Measurements from ENCODE around the gene ARL14EPL. TPM values are rescaled to one million over a fixed set of nuclear protein-coding genes. Genes with fewer than 3 reads are reported as not detected.

The ARL14EPL gene
- total and polyA plus RNA-seq, 2 donors (not counting 3 experiments of a cell fraction or from before 2014, with no cell fraction given), result 0.10 to 0.58 TPM

DNA sequence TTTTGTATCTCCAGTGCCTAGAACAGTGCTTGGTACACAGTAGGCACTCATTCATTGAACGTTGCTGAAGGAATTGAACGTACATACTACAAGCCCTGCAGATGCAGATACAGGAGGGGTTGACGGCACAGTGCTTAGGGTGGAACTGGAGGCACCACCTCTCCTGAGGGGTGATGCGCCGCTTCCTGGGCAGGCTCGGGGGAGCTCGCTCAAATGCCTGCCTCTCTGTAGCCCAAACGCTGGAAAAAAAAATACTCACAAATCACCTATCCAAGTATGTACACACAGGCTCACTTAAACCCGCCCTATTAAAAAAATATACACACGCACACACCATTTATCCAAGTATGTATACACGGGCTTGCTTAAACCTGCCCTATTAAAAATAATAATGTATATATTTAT lies 52.0 kb downstream of the ARL14EPL start:
- no peak for FAIRE-seq
- DNase-seq (ENCODE audit: low read depth, low spot score), result no peak
- Histone ChIP-seq H3K27ac (ENCODE audit: insufficient read depth, low read depth, low read length) (peak overlapping the region; percentile 66), H3K9me1 (replicated peaks; ENCODE audit: control insufficient read depth, extremely low read depth, insufficient read depth, low read length) (no peaks in the 10 kb centered on the region), H3K9ac (replicated peaks; ENCODE audit: extremely low read depth, insufficient read depth, low read length) (peak overlapping the region; percentile 52), H3K4me1 (ENCODE audit: control insufficient read depth, extremely low read depth, insufficient read depth, low read length) (peaks cover 11% of the 10 kb centered on the region), H3K36me3 (ENCODE audit: control insufficient read depth in 2 of 2, extremely low read depth in 1 of 2, insufficient read depth in 2 of 2, low read length in 2 of 2) (no peaks in the 10 kb centered on the region), H3K79me2 (ENCODE audit: control insufficient read depth, insufficient read depth, low read length) (peaks cover 27% of the 10 kb centered on the region), H3K4me3 (replicated peaks in 1 of 3; ENCODE audit: insufficient read depth in 1 of 3, low read depth in 1 of 3, low read length in 3 of 3) (peak overlapping the region; percentile 65 to 90 (median 82)), H3K27me3 (ENCODE audit: control insufficient read depth in 2 of 2, insufficient read depth in 2 of 2, low read length in 2 of 2) (no peaks in the 10 kb centered on the region), H3K4me2 (ENCODE audit: insufficient read depth, low read length) (peak overlapping the region; percentile 89), H3K9me3 (replicated peaks; ENCODE audit: control insufficient read depth, insufficient read depth, low read length) (no peaks in the 10 kb centered on the region), H2AFZ (ENCODE audit: low read depth, low read length) (peak overlapping the region; percentile 65), H4K20me1 (replicated peaks; ENCODE audit: control insufficient read depth, extremely low read depth, insufficient read depth, low read length) (no peaks in the 10 kb centered on the region)
- ChIA-PET POLR2A (interaction anchor here (1.6 kb wide), 1 partner anchor 242 kb away, joined by 3 read pairs; no protein-coding TSS in a partner anchor), CTCF (interaction anchor here (1.2 kb wide), 1 partner anchor 14 kb away, joined by 3 read pairs; no protein-coding TSS in a partner anchor)
- intact Hi-C loops (cut with micrococcal nuclease), result no loop called here
- dilution Hi-C loops (cut with MboI; ENCODE audit: extremely low pct_ligation_motif_present, low sequenced_read_pairs), result no loop called here
- TF ChIP-seq FOS (IDR thresholded peaks at IDR 0.05; ENCODE audit: borderline replicate concordance, insufficient read depth, low read length) (no peak), JUN (IDR thresholded peaks at IDR 0.05; ENCODE audit: borderline replicate concordance, insufficient read depth, insufficient read length, low read depth) (no peak), EZH2 (IDR thresholded peaks at IDR 0.05; ENCODE audit: borderline replicate concordance, low read depth, low read length, severe bottlenecking) (no peak), MYC (IDR thresholded peaks at IDR 0.05; ENCODE audit: low read depth, low read length) (no peak), POLR2A (IDR thresholded peaks at IDR 0.05; ENCODE audit: low read depth, low read length) (no peak), POLR2AphosphoS5 (IDR thresholded peaks at IDR 0.05; ENCODE audit: insufficient read depth, low read depth, low read length) (no peak), GATA2 (IDR thresholded peaks at IDR 0.05; ENCODE audit: insufficient read depth, insufficient read length, low read depth, low read length) (no peak)
- TF ChIP-seq, protein P1, sequence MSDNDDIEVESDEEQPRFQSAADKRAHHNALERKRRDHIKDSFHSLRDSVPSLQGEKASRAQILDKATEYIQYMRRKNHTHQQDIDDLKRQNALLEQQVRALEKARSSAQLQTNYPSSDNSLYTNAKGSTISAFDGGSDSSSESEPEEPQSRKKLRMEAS (IDR thresholded peaks at IDR 0.05; ENCODE audit: insufficient read depth, insufficient read length), result no peak
- TF ChIP-seq, protein P2, sequence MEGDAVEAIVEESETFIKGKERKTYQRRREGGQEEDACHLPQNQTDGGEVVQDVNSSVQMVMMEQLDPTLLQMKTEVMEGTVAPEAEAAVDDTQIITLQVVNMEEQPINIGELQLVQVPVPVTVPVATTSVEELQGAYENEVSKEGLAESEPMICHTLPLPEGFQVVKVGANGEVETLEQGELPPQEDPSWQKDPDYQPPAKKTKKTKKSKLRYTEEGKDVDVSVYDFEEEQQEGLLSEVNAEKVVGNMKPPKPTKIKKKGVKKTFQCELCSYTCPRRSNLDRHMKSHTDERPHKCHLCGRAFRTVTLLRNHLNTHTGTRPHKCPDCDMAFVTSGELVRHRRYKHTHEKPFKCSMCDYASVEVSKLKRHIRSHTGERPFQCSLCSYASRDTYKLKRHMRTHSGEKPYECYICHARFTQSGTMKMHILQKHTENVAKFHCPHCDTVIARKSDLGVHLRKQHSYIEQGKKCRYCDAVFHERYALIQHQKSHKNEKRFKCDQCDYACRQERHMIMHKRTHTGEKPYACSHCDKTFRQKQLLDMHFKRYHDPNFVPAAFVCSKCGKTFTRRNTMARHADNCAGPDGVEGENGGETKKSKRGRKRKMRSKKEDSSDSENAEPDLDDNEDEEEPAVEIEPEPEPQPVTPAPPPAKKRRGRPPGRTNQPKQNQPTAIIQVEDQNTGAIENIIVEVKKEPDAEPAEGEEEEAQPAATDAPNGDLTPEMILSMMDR (IDR thresholded peaks at IDR 0.05; ENCODE audit: extremely low read depth in 1 of 2, insufficient read depth in 1 of 2, low read depth in 1 of 2, low read length in 2 of 2), result no peak
- TSS peak; percentile 59 for BruUV-seq (replicated peaks)
